Measurements from ENCODE around the gene APOL5. TPM values are rescaled to one million over a fixed set of nuclear protein-coding genes. Genes with fewer than 3 reads are reported as not detected.

APOL5 gene
- total RNA-seq, 2 donors from 2014 or later = not detected

GRCh38 chr22:35734517-35734827 lies 16.8 kb downstream of the APOL5 start:
- peaks cover 10% of the 10 kb centered on the region for H3K9me3 ChIP-seq (ENCODE audit: control insufficient read depth, low read length)
- no peak overlapping the region for H3K9ac ChIP-seq (ENCODE audit: extremely low read depth, low read length, poor library complexity, severe bottlenecking)
- H3K36me3 ChIP-seq (ENCODE audit: control insufficient read depth, insufficient read depth, low read length) = peaks cover 19% of the 10 kb centered on the region
- H3K27me3 ChIP-seq (ENCODE audit: control insufficient read depth, insufficient read depth, low read length, poor library complexity, severe bottlenecking) = no peaks in the 10 kb centered on the region
- H3K27ac ChIP-seq (ENCODE audit: low read depth, low read length) = no peak overlapping the region
- no peak for DNase-seq
- 55 to 82% methylated on average over 1 to 6 of the region's 7 CpGs for WGBS, 2 experiments (ENCODE audit: insufficient coverage in 1 of 2, insufficient read length in 1 of 2)
- H3K4me3 ChIP-seq (ENCODE audit: low read length) = no peak overlapping the region
- no peaks in the 10 kb centered on the region for H3K4me1 Mint-ChIP-seq
- H3K4me1 ChIP-seq (ENCODE audit: control insufficient read depth, insufficient read depth, low read length) = no peaks in the 10 kb centered on the region
- H3K36me3 Mint-ChIP-seq (ENCODE audit: low read depth) = peaks cover 33% of the 10 kb centered on the region
- H3K27me3 Mint-ChIP-seq (ENCODE audit: insufficient read depth) = peaks cover 2% of the 10 kb centered on the region
- no peak overlapping the region for H3K27ac Mint-ChIP-seq
- H3K9me3 Mint-ChIP-seq = peaks cover 12% of the 10 kb centered on the region
- no peak overlapping the region for H3K4me3 Mint-ChIP-seq
- TF ChIP-seq CTCF (conservative IDR thresholded peaks at IDR 0.05) = no peak

- Mint-ChIP-seq H3K4me3 (no peak overlapping the region), H3K9me3 (peaks cover 12% of the 10 kb centered on the region), H3K36me3 (ENCODE audit: low read depth) (peaks cover 34% of the 10 kb centered on the region), H3K27ac (no peak overlapping the region), H3K27me3 (ENCODE audit: insufficient read depth) (peaks cover 2% of the 10 kb centered on the region), H3K4me1 (no peaks in the 10 kb centered on the region)
- H3K27me3 ChIP-seq (ENCODE audit: control insufficient read depth, insufficient read depth, low read length, poor library complexity, severe bottlenecking) = no peaks in the 10 kb centered on the region
- H3K4me1 ChIP-seq (ENCODE audit: control insufficient read depth, insufficient read depth, low read length) = no peaks in the 10 kb centered on the region
- no peak for TF ChIP-seq CTCF (conservative IDR thresholded peaks at IDR 0.05)
- peaks cover 29% of the 10 kb centered on the region for H3K36me3 ChIP-seq (ENCODE audit: control insufficient read depth, insufficient read depth, low read length)
- H3K9ac ChIP-seq (ENCODE audit: extremely low read depth, low read length, poor library complexity, severe bottlenecking) = no peak overlapping the region
- H3K9me3 ChIP-seq (ENCODE audit: control insufficient read depth, low read length) = peaks cover 10% of the 10 kb centered on the region
- WGBS, 2 experiments (ENCODE audit: insufficient coverage in 1 of 2, insufficient read length in 1 of 2) = 87 to 89% methylated on average over 1 of the region's 1 CpG
- no peak overlapping the region for H3K4me3 ChIP-seq (ENCODE audit: low read length)
- H3K27ac ChIP-seq (ENCODE audit: low read depth, low read length) = no peak overlapping the region
- DNase-seq = no peak
Measured at GRCh38 chr22:35735542-35735941, 17.9 kb downstream of the APOL5 start.

GRCh38 chr22:35736166-35736565 lies 18.5 kb downstream of the APOL5 start:
- H3K9me3 Mint-ChIP-seq = peaks cover 12% of the 10 kb centered on the region
- Histone ChIP-seq H3K4me3 (ENCODE audit: low read length) (no peak overlapping the region), H3K9ac (ENCODE audit: extremely low read depth, low read length, poor library complexity, severe bottlenecking) (no peak overlapping the region), H3K27ac (ENCODE audit: low read depth, low read length) (no peak overlapping the region), H3K4me1 (ENCODE audit: control insufficient read depth, insufficient read depth, low read length) (no peaks in the 10 kb centered on the region), H3K36me3 (ENCODE audit: control insufficient read depth, insufficient read depth, low read length) (peaks cover 34% of the 10 kb centered on the region), H3K27me3 (ENCODE audit: control insufficient read depth, insufficient read depth, low read length, poor library complexity, severe bottlenecking) (no peaks in the 10 kb centered on the region), H3K9me3 (ENCODE audit: control insufficient read depth, low read length) (peaks cover 10% of the 10 kb centered on the region)
- H3K27me3 Mint-ChIP-seq (ENCODE audit: insufficient read depth) = peaks cover 1% of the 10 kb centered on the region
- no peaks in the 10 kb centered on the region for H3K4me1 Mint-ChIP-seq
- DNase-seq = no peak
- peaks cover 34% of the 10 kb centered on the region for H3K36me3 Mint-ChIP-seq (ENCODE audit: low read depth)
- no peak overlapping the region for H3K4me3 Mint-ChIP-seq
- H3K27ac Mint-ChIP-seq = no peak overlapping the region
- TF ChIP-seq CTCF (conservative IDR thresholded peaks at IDR 0.05) = no peak
- 95 to 100% methylated on average over 2 to 5 of the region's 5 CpGs for WGBS, 2 experiments (ENCODE audit: insufficient coverage in 1 of 2, insufficient read length in 1 of 2)
